ENCODE measurements around the gene RGS7. TPM values are rescaled to one million over a fixed set of nuclear protein-coding genes. Genes with fewer than 3 reads are reported as not detected.

Gene RGS7
- total and polyA plus RNA-seq, 2 experiments from 2014 or later, result 0.22 to 0.73 TPM

DNA sequence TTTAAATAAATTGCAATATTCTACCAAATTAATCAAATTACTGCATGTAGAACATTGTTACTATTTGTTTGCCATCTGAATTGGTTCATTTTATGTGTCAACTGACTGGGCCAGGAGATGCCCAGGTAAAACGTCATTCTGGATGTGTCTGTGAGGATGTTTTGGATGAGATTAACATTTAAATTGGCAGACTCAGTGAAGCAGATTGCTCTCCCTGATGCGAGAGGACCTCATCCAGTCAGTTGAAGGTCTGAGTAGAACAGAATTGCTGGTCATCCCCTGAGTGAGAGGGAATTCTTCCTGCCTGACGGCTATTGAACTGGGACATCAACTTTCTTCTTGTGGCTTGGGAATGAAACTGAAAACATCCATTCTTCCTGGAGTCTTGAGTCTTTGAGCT lies 623.0 kb downstream of the RGS7 start:
- H3K27ac ChIP-seq, result no peak overlapping the region
- WGBS (ENCODE audit: low lambda C conversion rate, missing lambda C conversion rate), result 86% methylated on average over 3 of the region's 3 CpGs
- H3K4me2 ChIP-seq, result no peak overlapping the region
- H3K27me3 ChIP-seq, result no peaks in the 10 kb centered on the region
- no peak overlapping the region for H3K4me3 ChIP-seq
- DNase-seq (ENCODE audit: low spot score), result no peak
- H3K4me1 ChIP-seq (ENCODE audit: insufficient read depth), result no peaks in the 10 kb centered on the region
- no peaks in the 10 kb centered on the region for H4K20me1 ChIP-seq (ENCODE audit: insufficient read depth, poor library complexity, severe bottlenecking)
- H3K79me2 ChIP-seq, result no peaks in the 10 kb centered on the region
- no peak overlapping the region for H2AFZ ChIP-seq
- TF ChIP-seq EZH2phosphoT487 (IDR thresholded peaks at IDR 0.05; ENCODE audit: low read depth, severe bottlenecking, unreplicated experiment) (no peak), EZH2 (IDR thresholded peaks at IDR 0.05; ENCODE audit: borderline replicate concordance) (no peak)
- TF ChIP-seq, protein P1, sequence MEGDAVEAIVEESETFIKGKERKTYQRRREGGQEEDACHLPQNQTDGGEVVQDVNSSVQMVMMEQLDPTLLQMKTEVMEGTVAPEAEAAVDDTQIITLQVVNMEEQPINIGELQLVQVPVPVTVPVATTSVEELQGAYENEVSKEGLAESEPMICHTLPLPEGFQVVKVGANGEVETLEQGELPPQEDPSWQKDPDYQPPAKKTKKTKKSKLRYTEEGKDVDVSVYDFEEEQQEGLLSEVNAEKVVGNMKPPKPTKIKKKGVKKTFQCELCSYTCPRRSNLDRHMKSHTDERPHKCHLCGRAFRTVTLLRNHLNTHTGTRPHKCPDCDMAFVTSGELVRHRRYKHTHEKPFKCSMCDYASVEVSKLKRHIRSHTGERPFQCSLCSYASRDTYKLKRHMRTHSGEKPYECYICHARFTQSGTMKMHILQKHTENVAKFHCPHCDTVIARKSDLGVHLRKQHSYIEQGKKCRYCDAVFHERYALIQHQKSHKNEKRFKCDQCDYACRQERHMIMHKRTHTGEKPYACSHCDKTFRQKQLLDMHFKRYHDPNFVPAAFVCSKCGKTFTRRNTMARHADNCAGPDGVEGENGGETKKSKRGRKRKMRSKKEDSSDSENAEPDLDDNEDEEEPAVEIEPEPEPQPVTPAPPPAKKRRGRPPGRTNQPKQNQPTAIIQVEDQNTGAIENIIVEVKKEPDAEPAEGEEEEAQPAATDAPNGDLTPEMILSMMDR (IDR thresholded peaks at IDR 0.05; ENCODE audit: poor library complexity), result no peak
- no peaks in the 10 kb centered on the region for H3K9me3 ChIP-seq (ENCODE audit: low read depth)
- H3K9me2 ChIP-seq (replicated peaks; ENCODE audit: insufficient read depth), result no peaks in the 10 kb centered on the region
- no peaks in the 10 kb centered on the region for H3K36me3 ChIP-seq (replicated peaks; ENCODE audit: insufficient read depth, low read depth)

DNA sequence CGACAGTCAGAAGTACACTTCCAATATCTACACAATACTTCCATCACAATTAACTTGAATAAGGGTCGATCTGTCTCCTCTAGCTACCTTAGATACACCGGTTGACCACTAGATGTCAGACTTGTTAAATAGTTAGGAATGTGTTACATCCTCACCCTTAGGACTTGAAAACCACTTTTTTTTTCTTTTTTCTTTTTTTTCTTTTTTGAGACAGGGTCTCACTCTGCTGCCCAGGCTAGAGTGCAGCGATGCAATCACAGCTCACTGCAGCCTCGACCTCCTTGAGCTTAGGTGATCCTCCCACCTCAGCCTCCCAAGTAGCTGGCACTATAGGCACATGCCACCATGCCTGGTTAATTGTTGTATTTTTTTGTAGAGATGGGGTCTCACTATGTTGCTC lies 624.6 kb downstream of the RGS7 start:
- Histone ChIP-seq H3K4me2 (no peak overlapping the region), H3K9me3 (ENCODE audit: low read depth) (no peaks in the 10 kb centered on the region), H2AFZ (no peak overlapping the region), H3K4me3 (no peak overlapping the region), H4K20me1 (ENCODE audit: insufficient read depth, poor library complexity, severe bottlenecking) (no peaks in the 10 kb centered on the region), H3K9me2 (replicated peaks; ENCODE audit: insufficient read depth) (no peaks in the 10 kb centered on the region), H3K27me3 (no peaks in the 10 kb centered on the region), H3K4me1 (ENCODE audit: insufficient read depth) (no peaks in the 10 kb centered on the region), H3K79me2 (no peaks in the 10 kb centered on the region), H3K36me3 (replicated peaks; ENCODE audit: insufficient read depth, low read depth) (no peaks in the 10 kb centered on the region), H3K27ac (no peak overlapping the region)
- WGBS (ENCODE audit: low lambda C conversion rate, missing lambda C conversion rate), result 15% methylated on average over 5 of the region's 5 CpGs
- peak; percentile 79 for DNase-seq (ENCODE audit: low spot score)
- no peak for TF ChIP-seq EZH2phosphoT487 (IDR thresholded peaks at IDR 0.05; ENCODE audit: low read depth, severe bottlenecking, unreplicated experiment)
- TF ChIP-seq, protein P1 (IDR thresholded peaks at IDR 0.05; ENCODE audit: poor library complexity), result peak; percentile 80

MicroRNA genes within 50 kb of the gene (microRNA counts, 767-probe panel; counts per million panel counts)
- microRNA hsa-miR-3123, result not detected

Small RNAs within 50 kb of the gene (microRNA-seq; reads per million reads assigned to microRNA genes)
- not detected for gene MIR3123

Small RNAs within 50 kb of the gene (small RNA-seq; reads per million reads assigned to genes)
- not detected for gene MIR3123

Other genes starting within 250 kb of the RGS7 start
- 84.5 and 96.7 TPM in 2 replicates for gene FH, start 162.6 kb upstream of the RGS7 start, total RNA-seq
- gene FH, start 162.6 kb upstream of the RGS7 start, polyA plus RNA-seq, result 62.7 and 65.4 TPM in 2 replicates
- 1.4 and 2.0 TPM in 2 replicates for gene KMO, start 175.2 kb upstream of the RGS7 start, total RNA-seq
- gene KMO, start 175.2 kb upstream of the RGS7 start, polyA plus RNA-seq, result 0.22 and 2.8 TPM in 2 replicates

Measured in hepatocyte (in vitro differentiated cells).